BLaER1 treated with 17β-estradiol and CSF1 and Interleukin-3, amounts not matched to agents 10 nM and 100 nM (cell line): ENCODE measurements around the gene ARHGAP24.

Experiments
- H3K27ac ChIP-seq, 11 experiments: shearing (Covaris generic); formaldehyde crosslinking; 2 replicates each; pipeline ENCODE4 v1.8.1; 2022
- H3K27me3 ChIP-seq, 11 experiments: shearing (Covaris generic); formaldehyde crosslinking; 2 replicates each; pipeline ENCODE4 v1.8.1; 2022
- H3K36me3 ChIP-seq, 11 experiments: shearing (Covaris generic); formaldehyde crosslinking; 2 replicates each; pipeline ENCODE4 v1.8.1; 2022
- H3K4me1 ChIP-seq, 10 experiments: shearing (Covaris generic); formaldehyde crosslinking; 2 replicates each; pipeline ENCODE4 v1.8.1; 2022
- H3K4me2 ChIP-seq, 11 experiments: shearing (Covaris generic); formaldehyde crosslinking; 2 replicates each; pipeline ENCODE4 v1.8.1; 2022
- H3K4me3 ChIP-seq, 10 experiments: shearing (Covaris generic); formaldehyde crosslinking; 2 replicates each; pipeline ENCODE4 v1.8.1; 2022
- H3K9ac ChIP-seq, 11 experiments: shearing (Covaris generic); formaldehyde crosslinking; 2 replicates each; pipeline ENCODE4 v1.8.1; 2022
- H3K9me3 ChIP-seq, 11 experiments: shearing (Covaris generic); formaldehyde crosslinking; replicated peaks in 1 of 11; 2 replicates each; pipeline ENCODE4 v1.8.1; 2022
- H4K20me1 ChIP-seq, 11 experiments: shearing (Covaris generic); formaldehyde crosslinking; 2 replicates each; pipeline ENCODE4 v1.8.1; 2022
- Cebpa-rat ChIP-seq, 11 experiments: shearing (Covaris generic); IDR thresholded peaks; 2 replicates each; pipeline ENCODE4 v1.8.1; 2022

The ARHGAP24 gene

DNA sequence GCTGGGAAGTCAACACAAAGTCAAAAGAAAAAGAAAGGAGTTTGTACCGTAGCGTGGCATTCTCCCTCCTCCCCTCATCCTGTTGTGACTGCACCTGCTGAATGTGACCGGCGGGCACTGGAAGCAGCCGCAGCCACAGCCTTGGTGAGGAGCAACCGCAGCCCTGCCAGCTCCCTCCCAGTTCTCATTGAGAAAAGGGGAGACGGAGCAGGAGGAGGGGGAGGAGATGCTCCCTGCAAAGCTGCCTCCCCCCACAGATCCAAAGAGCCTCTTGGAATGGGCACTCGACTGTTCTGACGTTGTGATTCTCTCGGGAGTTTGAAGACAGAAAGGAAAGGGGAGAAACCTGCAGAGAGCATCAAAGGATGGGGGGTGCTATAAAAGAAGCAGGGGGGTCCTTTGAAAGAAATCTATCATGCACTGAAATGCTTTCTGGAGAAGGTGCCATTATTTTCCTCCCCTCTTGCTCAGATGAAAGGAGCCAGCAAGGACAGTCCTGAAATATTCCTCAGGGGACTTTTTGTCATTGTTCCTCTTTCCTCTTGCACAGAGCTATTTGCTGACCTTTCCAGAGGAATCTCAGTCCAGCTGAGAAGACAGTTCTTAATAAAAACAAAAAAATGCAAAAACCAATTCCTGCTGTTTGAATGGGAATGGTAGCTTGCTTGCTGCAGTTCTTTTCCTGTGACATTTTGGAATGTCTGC lies 455.2 kb downstream of the ARHGAP24 start:
- Histone ChIP-seq H3K4me3 (peak overlapping the region in 2 of 10 experiments; percentile 6 to 14; a peak in 2 of 20 replicates), H3K36me3 (no peaks in the 10 kb centered on the region), H3K9ac (no peak overlapping the region), H3K27ac (no peak overlapping the region; a peak in 1 of 22 replicates), H3K27me3 (no peaks in the 10 kb centered on the region), H3K4me1 (peaks cover 38 to 55% (median 48%) of the 10 kb centered on the region in 10 experiments), H4K20me1 (no peaks in the 10 kb centered on the region), H3K4me2 (peak overlapping the region; percentile 62 to 94 (median 77)), H3K9me3 (no peaks in the 10 kb centered on the region)
- TF ChIP-seq Cebpa-rat (IDR thresholded peaks at IDR 0.05) = no peak

DNA sequence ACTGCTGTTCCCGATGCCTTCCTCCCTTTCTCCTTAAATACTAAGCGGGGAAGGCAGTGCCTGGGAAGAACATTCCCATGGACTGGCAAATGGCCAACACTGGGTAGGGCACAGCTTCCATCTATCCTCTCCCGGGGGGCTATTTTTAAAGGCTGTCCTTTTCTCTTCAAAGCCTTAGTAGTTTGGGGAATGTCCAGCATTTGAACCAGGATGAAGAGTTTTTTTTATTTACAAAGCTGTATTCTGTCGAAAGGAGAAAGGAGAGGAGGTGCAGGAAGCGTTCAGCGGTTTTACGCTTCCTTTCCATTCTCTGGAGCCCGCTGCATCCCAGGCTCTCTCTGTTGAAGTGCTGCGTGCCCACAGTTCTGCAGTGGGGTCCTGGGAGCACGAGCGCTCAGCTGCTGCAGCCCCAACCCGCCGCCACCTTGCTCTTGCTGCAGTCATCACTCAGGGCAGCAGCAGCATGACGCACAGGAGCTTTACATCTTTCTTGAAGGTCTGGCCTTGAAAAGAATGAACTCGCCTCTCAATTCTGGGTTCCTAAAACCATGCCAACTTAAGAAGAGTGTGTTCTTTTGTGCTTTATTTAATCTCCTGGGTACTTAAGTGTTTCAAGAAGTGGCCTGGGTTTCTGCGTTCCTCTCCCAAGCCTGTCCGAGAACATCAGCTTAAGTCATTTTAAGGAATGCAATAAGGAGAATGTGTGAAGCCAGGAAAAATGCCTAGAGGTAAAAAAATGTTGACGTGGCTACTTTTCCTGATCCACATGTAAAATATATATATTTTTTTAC lies 457.7 kb downstream of the ARHGAP24 start:
- Histone ChIP-seq H3K9ac (no peak overlapping the region), H3K27ac (no peak overlapping the region), H3K9me3 (no peaks in the 10 kb centered on the region), H3K27me3 (no peaks in the 10 kb centered on the region), H3K4me3 (no peak overlapping the region), H3K4me2 (peak overlapping the region; percentile 49 to 73 (median 65)), H3K36me3 (no peaks in the 10 kb centered on the region), H4K20me1 (no peaks in the 10 kb centered on the region), H3K4me1 (peaks cover 38 to 55% (median 45%) of the 10 kb centered on the region in 10 experiments)
- TF ChIP-seq Cebpa-rat (IDR thresholded peaks at IDR 0.05) = no peak

DNA sequence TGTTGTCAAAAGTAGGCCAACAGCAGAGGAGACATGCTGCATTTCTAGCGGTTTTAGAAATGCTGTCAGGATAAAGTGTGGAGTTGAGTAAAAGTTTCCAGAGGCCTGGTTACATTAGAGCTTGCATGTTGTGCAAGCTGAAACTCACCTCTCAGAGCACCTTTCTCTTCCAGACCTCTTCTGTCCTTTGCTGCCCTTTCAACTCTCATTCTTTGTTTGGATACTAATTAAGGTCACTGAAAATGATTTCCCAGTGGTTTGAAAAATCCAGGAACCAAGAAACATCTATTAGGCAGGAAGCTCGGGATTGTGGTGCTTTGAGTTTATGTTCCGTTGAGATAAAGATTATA lies 458.3 kb downstream of the ARHGAP24 start:
- Histone ChIP-seq H3K4me1 (peaks cover 33 to 51% (median 45%) of the 10 kb centered on the region in 10 experiments), H3K9ac (no peak overlapping the region), H3K4me3 (no peak overlapping the region), H3K9me3 (no peaks in the 10 kb centered on the region), H3K36me3 (no peaks in the 10 kb centered on the region), H3K27me3 (no peaks in the 10 kb centered on the region), H4K20me1 (no peaks in the 10 kb centered on the region), H3K4me2 (peak overlapping the region in 9 of 11 experiments; percentile 49 to 73 (median 65); a peak in 17 of 22 replicates), H3K27ac (no peak overlapping the region)
- no peak for TF ChIP-seq Cebpa-rat (IDR thresholded peaks at IDR 0.05)

DNA sequence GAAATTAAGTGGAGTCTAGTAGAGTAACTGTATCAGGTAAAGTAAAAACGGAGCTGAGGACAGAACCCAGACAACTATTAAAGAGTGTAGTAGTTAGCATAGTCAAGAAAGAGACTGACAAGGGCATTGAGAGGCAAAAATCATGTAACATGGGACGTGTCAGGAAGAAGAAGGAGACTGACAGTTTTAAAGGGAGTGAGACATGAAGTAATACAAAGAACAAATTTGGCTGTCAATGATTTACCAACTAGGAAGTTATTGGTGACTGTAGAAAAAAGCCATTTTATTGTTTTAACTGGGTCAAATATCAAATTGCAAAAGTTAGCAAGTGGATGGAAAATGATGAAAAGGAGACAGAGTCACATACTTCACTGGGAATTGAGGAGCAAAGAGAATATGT lies 462.6 kb downstream of the ARHGAP24 start:
- H3K27ac ChIP-seq = no peak overlapping the region

DNA sequence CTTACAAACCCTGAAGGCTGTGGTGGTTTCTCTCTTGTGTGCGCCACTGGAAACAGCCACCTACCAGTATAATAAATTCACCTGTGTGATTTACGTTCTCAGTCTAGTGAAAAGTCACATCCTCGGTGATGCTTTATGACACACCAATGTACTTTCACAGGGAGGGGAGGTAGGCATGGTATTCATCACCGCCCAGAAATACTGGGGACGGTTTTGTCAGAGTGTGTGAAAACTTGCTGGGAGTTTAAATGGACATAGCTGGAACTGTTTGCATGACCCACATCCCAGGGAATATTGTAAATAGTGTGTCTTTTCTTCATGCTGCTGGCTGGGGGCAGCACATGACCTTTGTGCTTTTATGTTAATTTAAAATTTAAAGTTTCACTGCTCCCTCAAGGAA lies 463.1 kb downstream of the ARHGAP24 start:
- H4K20me1 ChIP-seq = no peaks in the 10 kb centered on the region
- H3K4me1 ChIP-seq = peaks cover under 1 to 16% (median 12%) of the 10 kb centered on the region in 10 experiments; a peak in 16 of 20 replicates
- H3K27ac ChIP-seq = no peak overlapping the region
- H3K27me3 ChIP-seq = no peaks in the 10 kb centered on the region
- no peaks in the 10 kb centered on the region for H3K36me3 ChIP-seq
- no peak overlapping the region for H3K9ac ChIP-seq
- H3K4me2 ChIP-seq = no peak overlapping the region
- no peaks in the 10 kb centered on the region for H3K9me3 ChIP-seq
- no peak for TF ChIP-seq Cebpa-rat (IDR thresholded peaks at IDR 0.05)
- H3K4me3 ChIP-seq = no peak overlapping the region

More for the DNA sequence above, 462.6 kb downstream of the ARHGAP24 start:
- no peak for TF ChIP-seq Cebpa-rat (IDR thresholded peaks at IDR 0.05)
- H3K4me1 ChIP-seq = peaks cover 6 to 22% (median 18%) of the 10 kb centered on the region in 10 experiments
- H3K4me2 ChIP-seq = no peak overlapping the region
- H3K27me3 ChIP-seq = no peaks in the 10 kb centered on the region
- no peak overlapping the region for H3K9ac ChIP-seq
- no peaks in the 10 kb centered on the region for H4K20me1 ChIP-seq
- H3K4me3 ChIP-seq = no peak overlapping the region
- no peaks in the 10 kb centered on the region for H3K36me3 ChIP-seq
- H3K9me3 ChIP-seq = no peaks in the 10 kb centered on the region

DNA sequence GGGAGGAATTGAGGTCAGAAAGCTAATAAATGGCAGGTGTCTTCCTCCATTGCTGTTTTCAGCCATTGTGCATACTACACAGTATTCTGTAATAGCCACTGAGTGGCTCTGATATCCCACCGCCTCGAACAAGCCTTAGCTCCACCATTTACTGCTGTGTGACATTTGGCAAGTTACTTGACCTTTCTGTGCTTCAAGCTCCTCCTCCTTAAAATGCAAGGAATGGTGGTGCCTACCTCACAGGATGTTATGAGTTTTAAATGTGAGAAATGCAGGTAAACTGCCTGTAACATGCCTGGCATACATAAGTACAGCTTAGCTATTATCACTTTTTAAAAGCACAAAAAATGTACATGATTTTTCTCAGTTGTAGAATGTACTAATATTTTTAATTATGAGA lies 464.0 kb downstream of the ARHGAP24 start:
- no peaks in the 10 kb centered on the region for H3K36me3 ChIP-seq
- peaks cover 0 to 8% (median 7%) of the 10 kb centered on the region in 10 experiments; a peak in 9 of 20 replicates for H3K4me1 ChIP-seq
- no peak overlapping the region for H3K27ac ChIP-seq
- H3K27me3 ChIP-seq = no peaks in the 10 kb centered on the region
- no peak overlapping the region for H3K4me2 ChIP-seq
- no peak for TF ChIP-seq Cebpa-rat (IDR thresholded peaks at IDR 0.05)
- H4K20me1 ChIP-seq = no peaks in the 10 kb centered on the region
- H3K9ac ChIP-seq = no peak overlapping the region
- H3K4me3 ChIP-seq = no peak overlapping the region
- H3K9me3 ChIP-seq = no peaks in the 10 kb centered on the region

DNA sequence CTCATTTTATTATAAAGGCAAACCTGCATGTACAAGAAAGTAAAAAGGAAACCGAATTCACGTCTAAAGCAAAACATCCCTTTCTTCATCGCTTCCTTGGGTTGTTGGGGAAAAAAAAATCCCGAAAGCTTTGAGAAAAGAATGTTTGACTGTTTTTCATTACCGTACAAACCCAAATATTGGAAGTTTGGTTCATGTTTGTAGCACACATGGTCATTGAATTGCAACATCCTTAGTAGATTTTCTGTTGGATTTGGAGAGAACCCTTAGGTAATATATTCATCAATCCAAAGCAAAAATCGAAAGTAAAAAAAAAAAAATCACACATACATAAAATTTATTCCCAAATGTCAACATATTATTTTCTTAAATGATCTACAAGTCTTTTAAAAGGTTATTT lies 464.6 kb downstream of the ARHGAP24 start:
- Histone ChIP-seq H3K4me3 (no peak overlapping the region), H3K27ac (no peak overlapping the region), H3K36me3 (no peaks in the 10 kb centered on the region), H3K4me2 (no peak overlapping the region), H3K27me3 (no peaks in the 10 kb centered on the region), H3K9ac (no peak overlapping the region), H3K9me3 (no peaks in the 10 kb centered on the region), H4K20me1 (no peaks in the 10 kb centered on the region), H3K4me1 (peaks cover 0 to under 1% (median under 1%) of the 10 kb centered on the region in 10 experiments; a peak in 7 of 20 replicates)
- TF ChIP-seq Cebpa-rat (IDR thresholded peaks at IDR 0.05) = no peak

DNA sequence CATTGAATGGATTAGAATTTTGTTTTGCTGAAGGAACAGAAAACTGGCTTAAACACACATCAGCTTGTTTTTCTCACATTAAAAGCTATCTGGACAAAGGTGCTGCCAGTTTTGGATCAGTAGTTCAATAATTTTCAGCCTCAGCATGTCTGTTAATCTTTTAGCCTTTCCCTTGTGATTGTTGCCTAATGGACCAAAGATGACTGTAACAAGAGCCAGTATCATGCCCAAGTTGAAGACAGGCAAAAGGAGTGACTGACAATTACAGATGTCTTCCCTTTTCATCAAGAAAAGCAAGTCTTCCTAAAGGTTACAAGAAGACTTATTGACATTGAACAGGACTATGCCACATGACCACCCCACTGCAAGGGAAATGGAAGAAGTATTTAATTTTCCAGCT lies 465.2 kb downstream of the ARHGAP24 start:
- Histone ChIP-seq H3K4me3 (no peak overlapping the region), H3K36me3 (no peaks in the 10 kb centered on the region), H3K4me1 (no peaks in the 10 kb centered on the region; a peak in 1 of 20 replicates), H3K9me3 (no peaks in the 10 kb centered on the region), H4K20me1 (no peaks in the 10 kb centered on the region), H3K27ac (no peak overlapping the region), H3K27me3 (no peaks in the 10 kb centered on the region), H3K4me2 (no peak overlapping the region), H3K9ac (no peak overlapping the region)
- no peak for TF ChIP-seq Cebpa-rat (IDR thresholded peaks at IDR 0.05)

DNA sequence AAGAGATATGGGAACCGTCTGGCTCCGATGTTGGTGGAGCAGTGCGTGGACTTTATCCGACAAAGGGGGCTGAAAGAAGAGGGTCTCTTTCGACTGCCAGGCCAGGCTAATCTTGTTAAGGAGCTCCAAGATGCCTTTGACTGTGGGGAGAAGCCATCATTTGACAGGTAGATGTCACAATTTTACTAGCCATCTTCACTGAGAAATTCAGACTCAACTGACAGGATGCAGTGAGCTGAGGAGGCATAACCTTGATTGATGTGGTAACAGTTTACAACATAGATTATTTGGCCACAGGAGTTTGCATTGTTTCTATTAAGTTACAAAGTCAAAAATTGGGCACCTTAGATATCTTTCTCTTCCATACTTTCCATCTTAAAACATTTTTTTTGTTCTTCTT lies 467.2 kb downstream of the ARHGAP24 start:
- Histone ChIP-seq H4K20me1 (no peaks in the 10 kb centered on the region), H3K4me2 (no peak overlapping the region), H3K9me3 (no peaks in the 10 kb centered on the region), H3K36me3 (no peaks in the 10 kb centered on the region), H3K27ac (no peak overlapping the region), H3K4me1 (no peaks in the 10 kb centered on the region; a peak in 1 of 20 replicates), H3K9ac (no peak overlapping the region), H3K27me3 (no peaks in the 10 kb centered on the region), H3K4me3 (no peak overlapping the region)
- TF ChIP-seq Cebpa-rat (IDR thresholded peaks at IDR 0.05) = no peak
